Measurements from ENCODE around the gene CPAMD8. TPM values are rescaled to one million over a fixed set of nuclear protein-coding genes. Genes with fewer than 3 reads are reported as not detected.

Gene CPAMD8
- total RNA-seq, 1 experiment from 2014 or later: 0.20 TPM

DNA sequence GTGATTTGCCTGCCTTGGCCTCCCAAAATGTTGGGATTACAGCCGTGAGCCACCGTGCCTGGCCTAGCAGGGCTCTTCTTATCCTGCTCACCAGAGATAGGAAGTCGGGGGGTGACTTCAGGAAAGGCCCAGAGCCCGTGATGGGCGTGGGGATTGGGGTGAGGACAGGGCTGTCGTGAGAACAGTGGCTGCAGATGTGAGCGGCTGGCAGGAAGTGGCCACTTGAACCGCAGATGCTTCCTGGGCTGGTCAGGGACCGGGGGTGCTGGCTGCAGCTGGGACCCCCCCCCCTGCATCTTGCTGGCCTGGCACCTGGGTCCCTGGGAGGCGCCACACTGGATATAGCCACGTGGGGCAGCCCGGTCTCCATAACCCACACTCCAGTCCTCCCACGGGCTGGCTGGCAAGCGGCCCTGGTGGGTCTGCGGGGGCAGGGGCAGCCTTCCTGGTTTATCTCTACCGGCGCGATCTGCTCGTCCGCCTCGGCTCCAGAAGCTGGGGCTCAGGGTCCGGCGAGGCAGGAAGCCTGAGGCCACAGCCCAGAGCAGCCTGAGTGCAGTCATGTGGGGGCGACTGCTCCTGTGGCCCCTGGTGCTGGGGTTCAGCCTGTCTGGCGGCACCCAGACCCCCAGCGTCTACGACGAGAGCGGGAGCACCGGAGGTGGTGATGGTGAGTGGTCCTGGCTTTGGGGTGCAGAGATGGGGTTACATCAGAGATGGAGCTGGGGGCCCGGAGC, 137.8 kb downstream of the CPAMD8 start, which contains the start of gene F2RL3:
F2RL3 (plus strand) TSS at position 371 of the 737 bp plus-strand sequence; CDS start at position 562, 191 bp downstream.
- Histone ChIP-seq H2AFZ (ENCODE audit: low read depth, low read length, poor library complexity, severe bottlenecking) (no peak within 1 kb of the TSS), H3K79me2 (ENCODE audit: insufficient read depth, low read length) (no peaks in the 10 kb centered on the region), H3K27me3 (ENCODE audit: insufficient read depth, low read length) (no peaks in the 10 kb centered on the region), H3K27ac (ENCODE audit: low read depth, low read length) (no peak within 1 kb of the TSS), H3K9ac (ENCODE audit: low read length) (no peak within 1 kb of the TSS), H4K20me1 (ENCODE audit: insufficient read depth) (no peaks in the 10 kb centered on the region), H3K4me3 (replicated peaks in 1 of 2; ENCODE audit: low read depth in 1 of 2, low read length in 2 of 2) (no peak within 1 kb of the TSS), H3K4me2 (ENCODE audit: low read length) (no peak within 1 kb of the TSS), H3K9me3 (ENCODE audit: control insufficient read depth in 1 of 2, insufficient read depth in 1 of 2, low read depth in 1 of 2, low read length in 2 of 2) (no peaks in the 10 kb centered on the region), H3K4me1 (ENCODE audit: control insufficient read depth in 1 of 2, insufficient read depth in 2 of 2, low read length in 2 of 2) (no peaks in the 10 kb centered on the region), H3K36me3 (ENCODE audit: control insufficient read depth in 1 of 2, insufficient read depth in 2 of 2, low read length in 2 of 2) (no peaks in the 10 kb centered on the region), H3K9me2 (ENCODE audit: insufficient read depth) (no peaks in the 10 kb centered on the region)
- RAD21 ChIA-PET (ENCODE audit: low non-redundant PET in 1 of 2, low total read pairs in 2 of 2, uncharacterized antibody in 2 of 2, unreplicated experiment in 2 of 2): no interaction called here
- DNase-seq (ENCODE audit: low read depth, low spot score) (no peak), ATAC-seq (no peak)
- intact Hi-C loops (cut with micrococcal nuclease): no loop called here
- TF ChIP-seq, protein P1, sequence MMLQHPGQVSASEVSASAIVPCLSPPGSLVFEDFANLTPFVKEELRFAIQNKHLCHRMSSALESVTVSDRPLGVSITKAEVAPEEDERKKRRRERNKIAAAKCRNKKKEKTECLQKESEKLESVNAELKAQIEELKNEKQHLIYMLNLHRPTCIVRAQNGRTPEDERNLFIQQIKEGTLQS (IDR thresholded peaks at IDR 0.05): no peak
- TF ChIP-seq RAD21 (IDR thresholded peaks at IDR 0.05; ENCODE audit: low read depth) (no peak), SIN3A (IDR thresholded peaks at IDR 0.05; ENCODE audit: low read depth) (no peak), ZFX (IDR thresholded peaks at IDR 0.05) (no peak), EZH2phosphoT487 (IDR thresholded peaks at IDR 0.05; ENCODE audit: borderline replicate concordance) (no peak), EGR1 (IDR thresholded peaks at IDR 0.05; ENCODE audit: low read depth) (no peak), TCF7L2 (IDR thresholded peaks at IDR 0.05; ENCODE audit: borderline replicate concordance, extremely low read depth, insufficient read depth, insufficient read length) (no peak), ZNF274 (IDR thresholded peaks at IDR 0.05; ENCODE audit: low read depth, low read length) (no peak), SRF (IDR thresholded peaks at IDR 0.05; ENCODE audit: low read depth) (no peak), FOSL1 (IDR thresholded peaks at IDR 0.05; ENCODE audit: low read depth) (no peak), YY1 (IDR thresholded peaks at IDR 0.05; ENCODE audit: extremely low read depth, insufficient replicate concordance, low read depth, low read length) (no peak), JUND (IDR thresholded peaks at IDR 0.05) (no peak)
- TF ChIP-seq, protein P2, sequence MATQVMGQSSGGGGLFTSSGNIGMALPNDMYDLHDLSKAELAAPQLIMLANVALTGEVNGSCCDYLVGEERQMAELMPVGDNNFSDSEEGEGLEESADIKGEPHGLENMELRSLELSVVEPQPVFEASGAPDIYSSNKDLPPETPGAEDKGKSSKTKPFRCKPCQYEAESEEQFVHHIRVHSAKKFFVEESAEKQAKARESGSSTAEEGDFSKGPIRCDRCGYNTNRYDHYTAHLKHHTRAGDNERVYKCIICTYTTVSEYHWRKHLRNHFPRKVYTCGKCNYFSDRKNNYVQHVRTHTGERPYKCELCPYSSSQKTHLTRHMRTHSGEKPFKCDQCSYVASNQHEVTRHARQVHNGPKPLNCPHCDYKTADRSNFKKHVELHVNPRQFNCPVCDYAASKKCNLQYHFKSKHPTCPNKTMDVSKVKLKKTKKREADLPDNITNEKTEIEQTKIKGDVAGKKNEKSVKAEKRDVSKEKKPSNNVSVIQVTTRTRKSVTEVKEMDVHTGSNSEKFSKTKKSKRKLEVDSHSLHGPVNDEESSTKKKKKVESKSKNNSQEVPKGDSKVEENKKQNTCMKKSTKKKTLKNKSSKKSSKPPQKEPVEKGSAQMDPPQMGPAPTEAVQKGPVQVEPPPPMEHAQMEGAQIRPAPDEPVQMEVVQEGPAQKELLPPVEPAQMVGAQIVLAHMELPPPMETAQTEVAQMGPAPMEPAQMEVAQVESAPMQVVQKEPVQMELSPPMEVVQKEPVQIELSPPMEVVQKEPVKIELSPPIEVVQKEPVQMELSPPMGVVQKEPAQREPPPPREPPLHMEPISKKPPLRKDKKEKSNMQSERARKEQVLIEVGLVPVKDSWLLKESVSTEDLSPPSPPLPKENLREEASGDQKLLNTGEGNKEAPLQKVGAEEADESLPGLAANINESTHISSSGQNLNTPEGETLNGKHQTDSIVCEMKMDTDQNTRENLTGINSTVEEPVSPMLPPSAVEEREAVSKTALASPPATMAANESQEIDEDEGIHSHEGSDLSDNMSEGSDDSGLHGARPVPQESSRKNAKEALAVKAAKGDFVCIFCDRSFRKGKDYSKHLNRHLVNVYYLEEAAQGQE (IDR thresholded peaks at IDR 0.05; ENCODE audit: low read depth): no peak
- TF ChIP-seq, protein P3, sequence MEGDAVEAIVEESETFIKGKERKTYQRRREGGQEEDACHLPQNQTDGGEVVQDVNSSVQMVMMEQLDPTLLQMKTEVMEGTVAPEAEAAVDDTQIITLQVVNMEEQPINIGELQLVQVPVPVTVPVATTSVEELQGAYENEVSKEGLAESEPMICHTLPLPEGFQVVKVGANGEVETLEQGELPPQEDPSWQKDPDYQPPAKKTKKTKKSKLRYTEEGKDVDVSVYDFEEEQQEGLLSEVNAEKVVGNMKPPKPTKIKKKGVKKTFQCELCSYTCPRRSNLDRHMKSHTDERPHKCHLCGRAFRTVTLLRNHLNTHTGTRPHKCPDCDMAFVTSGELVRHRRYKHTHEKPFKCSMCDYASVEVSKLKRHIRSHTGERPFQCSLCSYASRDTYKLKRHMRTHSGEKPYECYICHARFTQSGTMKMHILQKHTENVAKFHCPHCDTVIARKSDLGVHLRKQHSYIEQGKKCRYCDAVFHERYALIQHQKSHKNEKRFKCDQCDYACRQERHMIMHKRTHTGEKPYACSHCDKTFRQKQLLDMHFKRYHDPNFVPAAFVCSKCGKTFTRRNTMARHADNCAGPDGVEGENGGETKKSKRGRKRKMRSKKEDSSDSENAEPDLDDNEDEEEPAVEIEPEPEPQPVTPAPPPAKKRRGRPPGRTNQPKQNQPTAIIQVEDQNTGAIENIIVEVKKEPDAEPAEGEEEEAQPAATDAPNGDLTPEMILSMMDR (IDR thresholded peaks at IDR 0.05 in 2 of 3, conservative IDR thresholded peaks at IDR 0.05 in 1 of 3; ENCODE audit: borderline replicate concordance in 1 of 3, insufficient read depth in 1 of 3, low read depth in 2 of 3, low read length in 2 of 3): no peak
- TF ChIP-seq, protein P4, sequence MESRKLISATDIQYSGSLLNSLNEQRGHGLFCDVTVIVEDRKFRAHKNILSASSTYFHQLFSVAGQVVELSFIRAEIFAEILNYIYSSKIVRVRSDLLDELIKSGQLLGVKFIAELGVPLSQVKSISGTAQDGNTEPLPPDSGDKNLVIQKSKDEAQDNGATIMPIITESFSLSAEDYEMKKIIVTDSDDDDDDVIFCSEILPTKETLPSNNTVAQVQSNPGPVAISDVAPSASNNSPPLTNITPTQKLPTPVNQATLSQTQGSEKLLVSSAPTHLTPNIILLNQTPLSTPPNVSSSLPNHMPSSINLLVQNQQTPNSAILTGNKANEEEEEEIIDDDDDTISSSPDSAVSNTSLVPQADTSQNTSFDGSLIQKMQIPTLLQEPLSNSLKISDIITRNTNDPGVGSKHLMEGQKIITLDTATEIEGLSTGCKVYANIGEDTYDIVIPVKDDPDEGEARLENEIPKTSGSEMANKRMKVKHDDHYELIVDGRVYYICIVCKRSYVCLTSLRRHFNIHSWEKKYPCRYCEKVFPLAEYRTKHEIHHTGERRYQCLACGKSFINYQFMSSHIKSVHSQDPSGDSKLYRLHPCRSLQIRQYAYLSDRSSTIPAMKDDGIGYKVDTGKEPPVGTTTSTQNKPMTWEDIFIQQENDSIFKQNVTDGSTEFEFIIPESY (IDR thresholded peaks at IDR 0.05; ENCODE audit: extremely low read depth, insufficient replicate concordance, low read length): no peak
- CTCF ChIA-PET: no interaction called here
- POLR2A ChIA-PET: no interaction called here
- no TSS peak for BruUV-seq (replicated peaks)
